GM21381 (cell line): ENCODE data around the gene MSN.

ENCODE experiments used
- ATAC-seq: cut with Tn5 transposase; IDR thresholded peaks from one replicate; pipeline ENCODE4 v1.9.1; 2021; ENCODE audit warnings: mild to moderate bottlenecking, moderate library complexity; ENCODE audit not compliant: unreplicated experiment

MSN gene

GRCh38 chrX:65783746-65784145 lies 116.3 kb downstream of the MSN start:
- peak; percentile 68 for ATAC-seq
